GM21717 (cell line): ENCODE measurements around the gene CDC20B.

ENCODE experiments used
- ATAC-seq: cut with Tn5 transposase; IDR thresholded peaks from one replicate; pipeline ENCODE4 v1.9.1; 2021; ENCODE audit warnings: mild to moderate bottlenecking, moderate library complexity; ENCODE audit not compliant: unreplicated experiment

Gene CDC20B

GRCh38 chr5:55172937-55173686 is at the start of gene CDC20B:
CDC20B (minus strand) TSS chr5:55173177; CDS start chr5:55173000, 177 bp downstream.
- ATAC-seq, result peak; percentile 77

GRCh38 chr5:55222092-55222984 is 49.4 kb upstream of the CDC20B start:
- no peak for ATAC-seq

- ATAC-seq, result no peak
These were observed 47.6 kb upstream of the CDC20B start for GRCh38 chr5:55220433-55221185.

- no peak for ATAC-seq
These were observed 46.8 kb upstream of the CDC20B start for GRCh38 chr5:55219770-55220169.

- no peak for ATAC-seq
These were observed 46.0 kb upstream of the CDC20B start for GRCh38 chr5:55218967-55219366.

GRCh38 chr5:55211184-55211874 is 38.4 kb upstream of the CDC20B start:
- ATAC-seq, result no peak

- no peak for ATAC-seq
These were observed 32.0 kb upstream of the CDC20B start for GRCh38 chr5:55205001-55205400.

GRCh38 chr5:55191165-55191564 is 18.2 kb upstream of the CDC20B start:
- no peak for ATAC-seq

GRCh38 chr5:55188656-55189540 is 15.9 kb upstream of the CDC20B start:
- no peak for ATAC-seq

GRCh38 chr5:55187370-55187769 is 14.4 kb upstream of the CDC20B start:
- ATAC-seq, result no peak

- ATAC-seq, result no peak
These were observed 7.0 kb upstream of the CDC20B start for GRCh38 chr5:55180016-55180415.

- no peak for ATAC-seq
These were observed 4.1 kb upstream of the CDC20B start for GRCh38 chr5:55177078-55177477.

- ATAC-seq, result no peak
These were observed 3.3 kb upstream of the CDC20B start for GRCh38 chr5:55176176-55176818.

GRCh38 chr5:55175781-55176175 is 2.8 kb upstream of the CDC20B start:
- no peak for ATAC-seq

- peak; percentile 23 for ATAC-seq
These were observed 782 bp upstream of the CDC20B start for GRCh38 chr5:55173687-55174230.

GRCh38 chr5:55172051-55172899 is 702 bp downstream of the CDC20B start:
- ATAC-seq, result peak; percentile 59

- no peak for ATAC-seq
These were observed 1.5 kb downstream of the CDC20B start for GRCh38 chr5:55171471-55171870.

- ATAC-seq, result no peak
These were observed 10.3 kb downstream of the CDC20B start for GRCh38 chr5:55162666-55163065.
